ENCODE results near the gene BCAS3.

Gene BCAS3

GRCh38 chr17:61174310-61174709 lies 496.7 kb downstream of the BCAS3 start:
- DNase-seq: no peak

DNA sequence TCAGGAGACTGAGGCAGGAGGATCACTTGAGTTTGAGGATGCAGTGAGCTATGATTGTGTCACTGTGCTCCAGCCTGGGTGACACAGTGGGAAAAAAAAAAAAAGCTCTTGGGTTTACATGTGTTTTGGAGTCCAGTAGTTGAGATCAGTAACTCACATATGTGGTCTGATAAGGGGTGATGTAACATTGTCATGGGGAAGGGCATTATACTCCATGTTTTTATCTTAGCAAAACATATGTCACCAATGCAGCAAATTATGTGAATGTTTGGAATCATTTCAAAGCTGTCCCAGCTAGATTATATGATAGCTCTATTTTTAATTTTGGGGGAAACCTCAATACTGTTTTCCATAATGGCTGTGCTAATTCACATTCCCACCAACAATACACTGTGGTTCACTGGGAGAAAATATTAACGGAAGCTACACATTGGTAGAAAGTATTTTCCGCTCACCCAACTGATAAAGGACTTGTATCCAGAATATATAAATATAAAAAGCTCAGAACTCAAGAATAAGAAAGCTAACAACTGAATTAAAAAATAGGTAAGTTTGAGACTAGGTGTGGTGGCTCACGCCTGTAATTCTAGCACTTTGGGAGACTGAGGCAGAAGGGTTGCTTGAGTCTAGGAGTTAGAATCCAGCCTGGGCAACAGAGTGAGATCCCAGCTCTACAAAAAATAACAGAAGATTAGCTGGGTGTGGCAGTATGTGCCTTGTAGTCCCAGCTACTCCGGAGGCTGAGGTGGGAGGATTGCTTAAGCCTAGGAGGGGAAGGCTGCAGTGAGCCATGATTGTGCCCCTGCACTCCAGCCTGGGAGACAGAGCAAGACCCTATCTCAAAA lies 497.9 kb downstream of the BCAS3 start:
- no peak for DNase-seq

GRCh38 chr17:61177351-61177750 lies 499.7 kb downstream of the BCAS3 start:
- no peak for DNase-seq

GRCh38 chr17:61178284-61178683 lies 500.6 kb downstream of the BCAS3 start:
- no peak for DNase-seq

GRCh38 chr17:61179380-61179806 lies 501.7 kb downstream of the BCAS3 start:
- no peak for DNase-seq

DNA sequence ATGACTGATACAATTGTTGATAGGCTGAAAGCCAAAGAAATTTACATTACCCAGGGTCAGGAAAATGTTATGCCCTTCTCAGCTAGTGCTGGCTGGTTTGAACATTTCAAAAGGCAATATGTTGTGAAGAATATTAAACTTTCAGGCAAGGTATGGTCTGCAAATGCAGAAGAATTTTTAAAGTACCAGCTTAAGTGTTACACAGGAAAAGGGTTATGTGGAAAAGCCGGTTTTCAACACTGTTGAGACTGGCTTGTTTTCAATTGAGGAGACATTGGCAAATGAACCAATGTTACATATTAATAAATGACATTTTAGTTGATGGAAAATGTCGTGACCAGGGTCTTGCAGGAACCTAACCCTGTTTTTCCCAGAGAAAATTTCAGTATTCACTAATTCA lies 506.1 kb downstream of the BCAS3 start:
- no peak for DNase-seq

- no peak for DNase-seq
Observed at GRCh38 chr17:61185385-61185784, 507.7 kb downstream of the BCAS3 start.

- DNase-seq: no peak
Observed at GRCh38 chr17:61187038-61187437, 509.4 kb downstream of the BCAS3 start.

- no peak for DNase-seq
Observed at GRCh38 chr17:61188081-61188480, 510.4 kb downstream of the BCAS3 start.

GRCh38 chr17:61189968-61190367 lies 512.3 kb downstream of the BCAS3 start:
- DNase-seq: no peak

DNA sequence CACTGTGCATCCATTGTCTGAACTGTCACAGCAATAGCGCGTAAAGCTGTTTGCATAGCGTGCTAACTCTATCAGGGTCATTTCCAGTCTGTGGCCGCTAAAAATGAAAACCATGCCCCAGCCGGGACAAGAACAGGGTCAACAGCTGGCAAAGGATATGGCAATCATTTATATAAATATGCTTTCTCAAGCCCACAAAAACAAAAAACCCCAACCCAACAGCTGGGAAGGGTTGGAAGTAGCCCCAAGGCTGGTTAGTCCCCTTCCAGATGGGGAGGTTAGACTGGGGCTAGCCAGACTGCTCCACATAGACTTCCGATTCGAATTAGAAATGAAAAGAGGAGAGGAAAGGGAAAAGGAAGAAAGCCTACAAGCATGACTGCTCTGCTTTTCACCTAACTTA lies 518.7 kb downstream of the BCAS3 start:
- no peak for DNase-seq

- DNase-seq: no peak
Observed at GRCh38 chr17:61196799-61197198, 519.1 kb downstream of the BCAS3 start.

- no peak for DNase-seq
Observed at GRCh38 chr17:61199431-61200338, 522.0 kb downstream of the BCAS3 start.

- DNase-seq: no peak
Observed at GRCh38 chr17:61200339-61200715, 522.7 kb downstream of the BCAS3 start.

DNA sequence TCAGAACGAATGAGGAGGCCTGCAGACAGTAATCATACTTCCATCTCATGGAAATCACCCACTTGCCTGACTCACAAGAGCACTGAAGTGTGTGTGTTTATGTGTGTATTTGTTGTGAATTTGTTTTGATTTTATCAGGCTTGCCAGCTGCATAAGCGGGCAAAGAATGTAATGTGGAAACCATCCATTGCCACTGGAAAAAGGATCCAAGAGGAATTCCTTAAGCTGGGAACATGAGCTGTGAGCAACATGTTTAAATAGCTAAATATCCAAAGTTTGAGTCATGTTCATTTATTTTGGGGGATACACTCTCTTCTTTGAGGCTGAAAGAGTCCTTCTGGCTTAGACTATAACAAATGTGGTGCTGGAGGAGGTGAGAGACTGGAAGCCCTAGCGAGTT lies 523.6 kb downstream of the BCAS3 start:
- DNase-seq: no peak

GRCh38 chr17:61202564-61202963 lies 524.9 kb downstream of the BCAS3 start:
- no peak for DNase-seq

DNA sequence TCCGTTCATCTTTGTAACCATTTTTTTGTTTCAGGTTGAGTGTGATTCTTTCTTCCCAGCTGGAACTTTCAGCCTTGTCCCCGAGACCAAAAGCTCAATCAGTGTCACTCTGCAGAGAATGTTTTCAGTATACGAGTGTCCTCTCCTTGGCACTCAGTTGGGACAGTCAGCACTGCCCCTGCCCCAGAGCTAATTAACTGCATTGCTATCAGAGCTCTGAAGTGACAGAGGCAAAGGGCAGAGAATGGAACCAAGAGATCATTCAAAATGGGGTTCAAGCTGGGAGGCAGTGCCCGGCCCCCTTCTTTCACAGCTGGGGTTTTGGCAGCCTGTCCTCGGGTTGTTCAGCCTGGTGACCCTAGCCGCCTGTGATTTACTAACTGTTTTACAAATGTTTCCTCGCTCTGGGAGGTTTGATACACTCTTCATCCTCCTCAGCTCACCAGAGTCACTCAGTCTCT lies 526.0 kb downstream of the BCAS3 start:
- no peak for DNase-seq

GRCh38 chr17:61204456-61204855 lies 526.8 kb downstream of the BCAS3 start:
- DNase-seq: no peak

DNA sequence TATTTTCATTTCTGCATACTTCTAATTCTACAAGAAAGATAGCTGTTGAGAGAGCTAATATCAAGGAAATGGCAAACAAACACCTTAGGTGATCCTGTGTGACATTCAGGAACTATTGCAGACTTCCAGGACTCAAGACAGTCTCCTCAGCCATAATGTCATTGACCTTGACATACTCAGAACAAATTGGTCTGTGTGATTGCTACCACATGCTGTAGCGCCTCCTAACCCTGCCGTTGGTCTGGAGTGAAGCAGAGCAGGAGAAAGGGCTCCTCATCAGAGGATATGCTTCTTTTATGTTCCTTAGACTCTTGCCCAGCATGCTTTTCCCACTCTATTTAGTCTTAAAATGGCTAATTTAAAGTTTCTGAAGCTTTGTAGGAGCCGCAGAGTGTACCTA lies 527.8 kb downstream of the BCAS3 start:
- no peak for DNase-seq

DNA sequence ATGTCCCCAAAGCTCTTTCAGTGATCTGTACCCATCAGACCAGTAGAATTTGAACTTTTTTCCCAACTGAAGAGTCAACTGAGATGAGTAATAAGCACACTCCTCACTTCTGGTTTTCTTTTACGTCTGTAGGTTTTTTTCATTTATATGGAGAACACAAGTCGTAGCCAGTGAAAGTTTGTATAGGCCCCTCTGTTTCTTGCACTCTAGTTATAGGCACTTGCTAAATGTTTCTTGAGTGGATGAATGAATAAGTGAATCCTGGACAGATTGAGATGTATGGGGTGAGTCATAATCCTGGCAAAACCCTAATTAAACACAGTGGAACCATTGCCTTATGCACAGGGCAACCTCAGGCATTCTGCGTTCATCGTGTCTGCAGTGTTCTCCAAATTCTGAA lies 528.3 kb downstream of the BCAS3 start:
- DNase-seq: no peak

GRCh38 chr17:61206922-61207321 lies 529.3 kb downstream of the BCAS3 start:
- DNase-seq: no peak

GRCh38 chr17:61208301-61209105 lies 530.9 kb downstream of the BCAS3 start:
- no peak for DNase-seq

GRCh38 chr17:61209106-61209439 lies 531.4 kb downstream of the BCAS3 start:
- no peak for DNase-seq

Measured in activated CD4-positive, alpha-beta T cell treated with anti-CD3 and anti-CD28 coated beads for 1 hour (primary cell).